Effector memory CD4-positive, alpha-beta T cell (primary cell): ENCODE results near the gene PTPA.

Experiments
- DNase-seq, 3 donors: peaks; one replicate each; pipeline ENCODE4 v3.0.0-alpha.2; 2020
- H3K27ac ChIP-seq: 2 replicates; pipeline ENCODE4 v1.7.0; 2013; ENCODE audit warnings: mild to moderate bottlenecking, low read length, moderate library complexity; ENCODE audit not compliant: insufficient read depth, poor library complexity, severe bottlenecking
- H3K27me3 ChIP-seq: replicated peaks from 2 replicates; pipeline ENCODE4 v1.7.0; 2013; ENCODE audit warnings: mild to moderate bottlenecking, low read length; ENCODE audit not compliant: insufficient read depth, control insufficient read depth, poor library complexity, severe bottlenecking
- H3K36me3 ChIP-seq: 2 replicates; pipeline ENCODE4 v1.7.0; 2013; ENCODE audit warnings: mild to moderate bottlenecking, low read length, moderate library complexity; ENCODE audit not compliant: control insufficient read depth, insufficient read depth
- H3K4me1 ChIP-seq: 2 replicates; pipeline ENCODE4 v1.7.0; 2013; ENCODE audit warnings: low read length, mild to moderate bottlenecking; ENCODE audit not compliant: control insufficient read depth, insufficient read depth, poor library complexity, severe bottlenecking
- H3K4me3 ChIP-seq: 2 replicates; pipeline ENCODE4 v1.7.0; 2013; ENCODE audit warnings: low read length, low read depth, mild to moderate bottlenecking; ENCODE audit not compliant: insufficient read depth, poor library complexity, severe bottlenecking
- H3K9me3 ChIP-seq: 2 replicates; pipeline ENCODE4 v1.7.0; 2013; ENCODE audit warnings: mild to moderate bottlenecking, low read length, moderate library complexity; ENCODE audit not compliant: control insufficient read depth

Gene PTPA

GRCh38 chr9:129072171-129072570 lies 39.0 kb upstream of the PTPA start:
- H3K27me3 ChIP-seq, result no peaks in the 10 kb centered on the region
- H3K4me1 ChIP-seq, result peaks cover 30% of the 10 kb centered on the region
- H3K9me3 ChIP-seq, result no peaks in the 10 kb centered on the region
- DNase-seq, result no peak
- peaks cover 13% of the 10 kb centered on the region for H3K36me3 ChIP-seq
- H3K27ac ChIP-seq, result no peak overlapping the region
- H3K4me3 ChIP-seq, result no peak overlapping the region

GRCh38 chr9:129073404-129073803 lies 37.8 kb upstream of the PTPA start:
- H3K27ac ChIP-seq, result no peak overlapping the region
- H3K4me1 ChIP-seq, result peaks cover 29% of the 10 kb centered on the region
- peaks cover 3% of the 10 kb centered on the region for H3K36me3 ChIP-seq
- no peak overlapping the region for H3K4me3 ChIP-seq
- no peaks in the 10 kb centered on the region for H3K9me3 ChIP-seq
- H3K27me3 ChIP-seq, result no peaks in the 10 kb centered on the region
- DNase-seq, result no peak

- Histone ChIP-seq H3K4me1 (peaks cover 22% of the 10 kb centered on the region), H3K36me3 (no peaks in the 10 kb centered on the region), H3K27me3 (no peaks in the 10 kb centered on the region), H3K4me3 (no peak overlapping the region), H3K27ac (no peak overlapping the region), H3K9me3 (no peaks in the 10 kb centered on the region)
- no peak for DNase-seq
Measured at GRCh38 chr9:129074106-129074505, 37.1 kb upstream of the PTPA start.

GRCh38 chr9:129075996-129076639 lies 35.1 kb upstream of the PTPA start:
- Histone ChIP-seq H3K27ac (no peak overlapping the region), H3K4me1 (peaks cover 8% of the 10 kb centered on the region), H3K27me3 (no peaks in the 10 kb centered on the region), H3K36me3 (no peaks in the 10 kb centered on the region), H3K9me3 (no peaks in the 10 kb centered on the region), H3K4me3 (no peak overlapping the region)
- DNase-seq, result no peak

- H3K36me3 ChIP-seq, result no peaks in the 10 kb centered on the region
- peaks cover 7% of the 10 kb centered on the region for H3K4me1 ChIP-seq
- H3K27ac ChIP-seq, result no peak overlapping the region
- H3K4me3 ChIP-seq, result no peak overlapping the region
- no peaks in the 10 kb centered on the region for H3K27me3 ChIP-seq
- no peaks in the 10 kb centered on the region for H3K9me3 ChIP-seq
- no peak for DNase-seq
Measured at GRCh38 chr9:129076640-129077037, 34.6 kb upstream of the PTPA start.

GRCh38 chr9:129077236-129077635 lies 34.0 kb upstream of the PTPA start:
- H3K4me1 ChIP-seq, result peaks cover 12% of the 10 kb centered on the region

GRCh38 chr9:129078691-129079503 lies 32.3 kb upstream of the PTPA start:
- Histone ChIP-seq H3K27ac (no peak overlapping the region), H3K27me3 (no peaks in the 10 kb centered on the region), H3K9me3 (no peaks in the 10 kb centered on the region), H3K4me1 (peaks cover 10% of the 10 kb centered on the region), H3K36me3 (no peaks in the 10 kb centered on the region), H3K4me3 (no peak overlapping the region)
- DNase-seq, result no peak

More at GRCh38 chr9:129077236-129077635, 34.0 kb upstream of the PTPA start:
- Histone ChIP-seq H3K4me3 (no peak overlapping the region), H3K27ac (no peak overlapping the region), H3K9me3 (no peaks in the 10 kb centered on the region), H3K36me3 (no peaks in the 10 kb centered on the region), H3K27me3 (no peaks in the 10 kb centered on the region)
- no peak for DNase-seq

GRCh38 chr9:129079829-129080228 lies 31.4 kb upstream of the PTPA start:
- no peak for DNase-seq
- H3K4me3 ChIP-seq, result peak overlapping the region; percentile 79
- H3K4me1 ChIP-seq, result peaks cover 8% of the 10 kb centered on the region
- no peak overlapping the region for H3K27ac ChIP-seq
- no peaks in the 10 kb centered on the region for H3K9me3 ChIP-seq
- H3K27me3 ChIP-seq, result no peaks in the 10 kb centered on the region
- H3K36me3 ChIP-seq, result peaks cover 1% of the 10 kb centered on the region

- Histone ChIP-seq H3K4me1 (peaks cover 8% of the 10 kb centered on the region), H3K27me3 (no peaks in the 10 kb centered on the region), H3K27ac (peak overlapping the region; percentile 30), H3K9me3 (no peaks in the 10 kb centered on the region), H3K36me3 (peaks cover 5% of the 10 kb centered on the region), H3K4me3 (peak overlapping the region; percentile 79)
- DNase-seq, result no peak
Measured at GRCh38 chr9:129080298-129080600, 31.0 kb upstream of the PTPA start.

GRCh38 chr9:129080601-129081387 lies 30.4 kb upstream of the PTPA start, which contains the start of gene DOLPP1:
Gene DOLPP1, plus strand, starts transcription at chr9:129081111. Its CDS starts 21 bp downstream, at chr9:129081132.
- Histone ChIP-seq H3K36me3 (peaks cover 11% of the 10 kb centered on the region), H3K27ac (peak within 1 kb of the TSS; percentile 61), H3K27me3 (no peaks in the 10 kb centered on the region), H3K4me1 (peaks cover 8% of the 10 kb centered on the region), H3K4me3 (peak within 1 kb of the TSS; percentile 85), H3K9me3 (no peaks in the 10 kb centered on the region)
- peak; percentile 97 to 98 (median 98) for DNase-seq
